Putamen (tissue), 1 donor: ENCODE results near the gene ABCA4.

Experiments
- DNase-seq: peaks from one replicate; pipeline ENCODE4 v3.0.0-alpha.2; 2016; ENCODE audit warnings: low spot score

ABCA4 gene

GRCh38 chr1:94104776-94105580 lies 16.0 kb downstream of the ABCA4 start:
- no peak for DNase-seq

GRCh38 chr1:94104127-94104684 lies 16.7 kb downstream of the ABCA4 start:
- no peak for DNase-seq

GRCh38 chr1:94103608-94104007 lies 17.3 kb downstream of the ABCA4 start:
- no peak for DNase-seq

DNA sequence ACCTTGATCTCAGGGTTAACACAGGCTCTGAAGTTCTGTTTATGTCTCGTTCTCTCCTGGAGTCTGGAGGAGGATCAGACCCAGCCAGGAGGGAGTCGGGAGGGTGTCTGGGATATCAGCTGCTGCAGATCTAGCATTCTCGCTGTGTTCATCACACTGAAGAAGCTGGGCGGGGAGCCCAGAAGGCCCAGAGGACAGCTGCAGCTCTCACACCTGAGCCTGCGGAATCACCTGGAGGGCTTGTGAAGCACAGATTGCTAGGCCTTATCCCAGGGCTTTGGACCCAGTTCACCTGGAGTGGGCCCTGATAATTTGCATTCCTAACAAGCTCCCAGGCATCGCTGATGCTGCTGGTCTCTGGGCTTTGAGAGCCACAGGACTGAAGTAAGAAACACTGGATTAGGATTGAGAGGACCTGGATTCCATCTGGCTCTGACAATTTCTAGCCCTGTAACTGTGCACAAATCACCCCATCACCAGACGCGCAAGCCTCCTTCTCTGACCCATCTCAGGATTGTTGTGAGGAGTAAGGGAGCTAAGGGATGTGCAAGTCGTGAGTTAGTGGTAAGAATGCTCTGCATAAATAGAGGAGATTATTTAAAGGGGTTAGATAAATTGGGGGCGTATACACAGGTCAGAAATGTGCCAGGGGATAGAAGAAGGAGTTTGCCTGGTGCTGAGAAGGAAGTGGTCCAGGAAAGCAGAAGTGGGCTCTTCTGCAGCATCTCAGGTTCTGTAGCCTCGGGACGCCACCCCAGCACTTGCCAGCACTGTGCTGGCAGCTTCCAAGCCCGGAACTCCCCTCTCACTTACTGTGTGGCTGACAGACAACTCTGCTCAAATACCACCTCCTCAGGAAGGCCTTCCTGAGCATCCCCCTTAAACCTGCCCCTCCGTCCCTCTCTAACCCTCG lies 19.1 kb downstream of the ABCA4 start:
- DNase-seq = no peak

DNA sequence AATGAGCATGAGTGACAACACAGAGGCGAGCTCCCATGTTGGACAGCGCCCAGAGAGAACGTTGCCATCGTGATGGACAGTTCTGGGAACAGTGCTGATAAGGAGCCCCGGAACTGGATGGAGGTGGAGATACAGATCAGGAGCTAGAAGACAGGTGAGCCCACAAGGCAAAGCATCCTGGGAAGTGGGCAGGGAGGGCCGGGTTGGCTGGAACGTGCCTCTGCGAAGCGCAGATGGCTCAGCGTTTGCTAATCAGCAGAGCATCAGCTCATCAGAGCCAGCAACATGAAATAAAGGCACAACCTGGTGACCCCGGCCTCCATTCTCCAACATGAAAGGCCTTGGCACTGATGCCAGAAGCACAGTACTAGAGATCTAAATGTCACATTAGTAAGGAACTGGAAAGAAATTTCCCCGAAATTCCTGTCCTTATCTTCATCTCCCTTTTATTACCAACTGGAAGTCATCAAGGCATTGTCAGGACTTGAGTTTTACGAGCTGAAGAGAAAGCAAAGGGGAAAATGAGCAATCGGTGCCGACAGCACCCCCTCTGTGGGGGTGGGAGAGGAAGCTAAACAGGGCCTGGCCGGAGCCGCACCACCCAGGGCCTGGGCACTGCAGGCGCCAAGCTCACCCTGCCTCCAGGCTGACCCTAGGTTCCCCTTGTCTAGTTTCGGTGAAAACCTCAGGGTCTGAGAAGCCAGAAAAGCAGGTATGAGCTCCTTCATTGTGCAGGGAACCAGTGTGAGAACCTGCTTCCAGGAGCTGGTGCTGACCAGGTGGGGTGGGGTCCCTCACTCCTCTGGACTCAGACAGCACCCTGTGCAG lies 19.9 kb downstream of the ABCA4 start:
- no peak for DNase-seq

DNA sequence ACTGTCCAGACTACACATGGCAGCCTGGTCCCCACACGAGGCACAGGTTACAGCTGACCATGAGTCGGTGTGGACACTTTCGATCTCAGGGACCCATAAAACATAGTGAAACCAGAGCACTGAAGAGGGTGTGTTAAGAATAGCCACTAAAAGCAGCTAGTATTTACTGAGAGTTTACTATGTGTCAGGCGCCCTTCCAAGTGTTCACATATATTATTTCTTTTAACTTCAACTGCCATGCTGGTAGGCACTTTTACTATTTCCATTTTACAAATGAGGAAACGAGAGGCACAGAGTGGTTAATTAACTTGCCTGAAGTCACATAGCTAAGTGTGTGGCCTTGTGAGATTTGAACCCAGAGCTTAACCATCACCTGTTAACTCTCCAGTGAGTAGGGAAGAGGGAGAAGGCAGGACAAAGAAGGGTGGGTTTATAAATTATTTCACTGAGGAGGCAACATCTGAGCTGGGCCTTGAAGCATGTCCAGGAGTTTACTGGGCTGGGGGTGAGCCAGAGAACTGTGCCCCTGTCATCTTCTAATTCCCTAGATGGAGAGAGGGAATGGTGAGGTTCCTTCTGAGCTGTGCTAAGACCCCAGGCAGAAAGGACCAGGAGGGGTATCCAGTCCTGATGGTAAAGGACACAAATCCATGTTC lies 20.7 kb downstream of the ABCA4 start:
- DNase-seq = no peak

- DNase-seq = no peak
Observed at GRCh38 chr1:94099303-94099702, 21.6 kb downstream of the ABCA4 start.

DNA sequence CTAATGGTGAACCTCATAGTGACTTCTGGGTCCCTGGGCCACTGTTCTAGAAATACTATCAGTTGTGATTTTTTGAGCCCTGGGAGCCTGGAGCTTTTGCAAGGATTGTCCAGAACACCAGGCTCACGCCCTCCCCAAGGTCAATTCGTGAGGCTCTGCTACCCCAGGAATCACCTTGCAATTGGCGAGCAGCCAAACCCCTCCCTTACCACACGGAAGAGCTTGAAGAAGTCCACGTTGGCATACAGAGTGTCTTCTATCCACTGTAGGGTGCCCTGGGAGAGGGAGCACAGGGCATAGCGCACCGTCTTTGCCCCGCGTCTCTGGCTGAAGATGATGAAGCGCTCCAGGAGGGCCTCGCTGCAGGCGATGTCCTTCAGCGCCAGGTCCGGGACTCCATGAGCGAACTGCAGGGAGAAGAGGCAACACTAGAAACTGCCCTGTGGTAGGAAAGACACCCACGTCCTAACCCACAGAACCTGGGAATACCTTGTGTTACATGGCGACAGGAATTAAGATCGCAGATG lies 22.3 kb downstream of the ABCA4 start:
- DNase-seq = no peak

DNA sequence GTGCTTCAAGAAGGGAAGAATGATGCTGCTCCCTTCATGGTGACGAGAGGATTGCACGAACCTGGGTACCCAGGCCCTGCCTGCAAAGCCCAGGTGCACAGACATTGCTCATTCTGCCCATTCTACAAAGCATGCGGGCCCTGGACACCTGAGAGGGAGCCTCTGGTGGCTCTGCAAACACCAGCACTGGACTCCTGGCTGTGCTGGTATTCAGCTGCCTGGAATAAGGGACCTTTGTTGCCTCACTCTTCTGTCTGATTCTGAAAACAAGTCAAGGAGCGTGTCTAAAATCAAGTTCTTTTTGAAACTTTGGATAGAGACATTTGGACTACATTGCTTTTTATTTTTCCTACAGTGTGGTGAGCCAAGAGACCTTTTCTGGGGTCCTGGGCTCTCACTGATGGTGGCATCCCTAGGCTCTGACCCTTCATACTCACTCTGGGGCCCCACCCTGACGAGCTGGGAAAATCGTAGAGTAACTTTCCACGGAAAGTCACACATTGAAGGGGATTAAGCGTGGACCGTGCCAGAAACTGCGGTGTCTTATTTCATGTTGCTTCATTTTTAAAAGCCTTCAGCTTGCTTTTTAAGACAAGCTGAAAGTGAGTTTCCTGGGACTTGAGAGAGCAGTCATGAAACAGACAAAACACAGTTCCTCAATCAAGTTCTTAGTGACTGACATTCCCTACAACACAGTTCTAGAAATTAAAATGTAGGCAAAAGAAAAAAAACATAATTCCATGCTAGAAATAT lies 24.0 kb downstream of the ABCA4 start:
- DNase-seq = no peak

- no peak for DNase-seq
Observed at GRCh38 chr1:94095744-94096469, 25.0 kb downstream of the ABCA4 start.

DNA sequence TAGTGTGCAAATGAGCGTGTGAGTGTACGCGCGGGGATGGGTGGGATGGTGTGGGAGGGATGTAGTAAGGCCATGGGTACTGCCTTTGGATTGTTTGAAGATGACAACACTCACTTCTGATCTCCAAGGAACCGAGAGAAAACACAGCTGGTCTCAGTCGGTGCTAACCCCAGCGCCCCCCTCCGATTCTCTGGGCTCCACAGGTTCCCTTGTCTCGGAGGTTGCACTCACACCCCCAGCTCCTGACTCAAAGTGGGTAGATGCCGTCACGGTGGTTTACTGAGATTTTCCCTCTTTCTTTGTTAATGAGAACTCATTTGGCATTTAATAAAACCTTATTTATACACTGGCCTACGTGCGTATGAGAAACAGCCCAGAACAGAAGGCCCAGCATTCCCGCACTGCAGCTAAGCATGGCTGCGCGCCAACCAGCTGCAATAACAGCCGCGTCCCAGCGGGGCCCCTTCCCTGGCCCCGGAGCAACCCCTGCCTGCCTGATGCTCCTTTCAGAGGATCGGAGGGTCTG lies 25.8 kb downstream of the ABCA4 start:
- DNase-seq = peak; percentile 40

DNA sequence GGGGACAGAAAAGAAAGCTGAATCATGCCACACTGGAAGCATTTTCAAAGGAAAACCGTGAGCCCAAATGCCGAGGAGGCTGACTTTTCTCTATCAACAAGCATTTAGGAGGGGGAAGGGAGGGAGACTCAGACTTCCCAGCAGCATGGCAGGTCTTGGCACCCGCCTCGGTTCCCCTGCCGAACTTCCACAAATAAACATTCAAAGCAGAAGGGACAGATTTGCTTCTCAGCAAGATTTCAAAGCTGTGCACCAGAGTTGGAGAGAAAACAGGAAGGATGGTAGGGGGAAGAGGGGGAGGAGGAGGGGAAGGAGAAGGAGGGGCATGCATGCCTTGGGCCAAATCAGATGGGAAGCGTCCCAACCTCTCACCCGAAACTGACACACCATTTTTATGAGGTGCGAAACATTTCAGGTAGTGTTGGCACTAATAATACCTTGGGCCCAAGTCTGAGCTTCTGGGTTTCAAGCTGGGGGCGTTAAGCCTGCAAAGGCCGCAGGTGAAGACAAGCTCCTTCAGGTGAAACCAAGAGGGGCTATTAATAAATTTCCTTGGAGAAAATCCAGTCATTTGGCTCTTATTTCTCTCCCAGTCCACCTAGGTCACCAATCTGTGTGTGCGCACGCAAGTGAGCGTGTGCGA lies 26.4 kb downstream of the ABCA4 start:
- DNase-seq = peak; percentile 60

- DNase-seq = no peak
Observed at GRCh38 chr1:94093996-94094395, 27.0 kb downstream of the ABCA4 start.

- DNase-seq = no peak
Observed at GRCh38 chr1:94093396-94093795, 27.6 kb downstream of the ABCA4 start.

GRCh38 chr1:94092210-94092613 lies 28.7 kb downstream of the ABCA4 start:
- DNase-seq = peak; percentile 31

DNA sequence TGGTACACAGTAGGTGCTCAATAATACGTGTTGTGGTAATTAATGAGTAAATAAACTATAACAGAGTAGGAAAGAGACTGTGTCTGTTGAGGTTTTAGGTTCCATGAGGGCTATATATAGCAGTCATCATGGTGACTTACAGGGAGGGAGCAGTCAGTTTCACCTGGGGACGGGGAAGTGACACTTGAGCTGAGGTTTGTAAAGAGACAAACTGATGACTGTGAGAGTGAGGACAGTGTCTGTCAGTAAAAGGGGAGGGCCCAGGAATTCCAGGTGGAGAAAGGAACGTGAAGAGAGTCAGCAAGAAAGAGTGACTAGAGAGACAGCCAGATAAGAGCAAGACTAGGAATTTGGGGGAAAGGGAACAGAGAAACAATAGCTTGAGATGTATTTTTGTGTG lies 30.2 kb downstream of the ABCA4 start:
- no peak for DNase-seq

GRCh38 chr1:94087193-94087592 lies 33.8 kb downstream of the ABCA4 start:
- no peak for DNase-seq

GRCh38 chr1:94084547-94084946 lies 36.4 kb downstream of the ABCA4 start:
- DNase-seq = no peak

- no peak for DNase-seq
Observed at GRCh38 chr1:94084085-94084484, 36.9 kb downstream of the ABCA4 start.
